ENCODE data around the gene GATA5.
"Not testable (repeated sequence)": the region's sequence is repeated elsewhere in the genome, so short reads cannot be mapped to it uniquely, and the experiment has no call there.

Gene GATA5

DNA sequence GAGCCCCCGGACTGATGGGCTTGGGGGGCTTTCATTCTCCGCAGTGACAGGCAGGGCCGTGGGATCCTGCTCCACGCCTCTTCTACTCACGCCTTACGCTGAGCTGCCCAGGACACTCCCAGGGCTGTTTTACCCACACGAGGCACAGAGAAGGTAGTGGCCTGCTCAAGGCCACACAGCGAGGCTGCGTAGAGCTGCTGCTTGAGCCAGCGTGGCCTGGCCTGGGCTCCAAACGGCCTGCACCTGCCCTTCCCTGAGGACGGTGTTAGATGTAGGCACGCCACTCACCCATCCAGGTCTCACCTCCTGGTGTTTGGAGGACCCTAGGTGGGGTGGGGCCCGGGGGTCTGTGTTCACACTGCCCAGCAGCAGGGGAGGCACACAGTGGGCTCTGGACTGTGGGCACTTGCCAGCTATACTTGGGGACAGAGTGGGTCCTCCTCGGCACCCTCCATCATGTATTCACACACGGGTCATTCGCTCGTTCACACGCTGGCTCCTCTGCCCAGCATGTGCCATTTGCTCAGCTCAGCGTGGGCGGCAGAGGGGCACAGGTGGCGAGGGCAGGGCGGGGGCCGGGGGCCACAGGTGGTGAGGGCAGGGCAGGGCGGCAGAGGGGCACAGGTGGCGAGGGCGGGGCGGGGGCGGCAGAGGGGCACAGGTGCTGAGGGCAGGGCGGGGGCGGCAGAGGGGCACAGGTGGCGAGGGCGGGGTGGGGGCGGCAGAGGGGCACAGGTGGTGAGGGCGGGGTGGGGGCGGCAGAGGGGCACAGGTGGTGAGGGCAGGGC, 30.0 kb downstream of the GATA5 start:
- DNase-seq (ENCODE audit: low read depth): no peak

DNA sequence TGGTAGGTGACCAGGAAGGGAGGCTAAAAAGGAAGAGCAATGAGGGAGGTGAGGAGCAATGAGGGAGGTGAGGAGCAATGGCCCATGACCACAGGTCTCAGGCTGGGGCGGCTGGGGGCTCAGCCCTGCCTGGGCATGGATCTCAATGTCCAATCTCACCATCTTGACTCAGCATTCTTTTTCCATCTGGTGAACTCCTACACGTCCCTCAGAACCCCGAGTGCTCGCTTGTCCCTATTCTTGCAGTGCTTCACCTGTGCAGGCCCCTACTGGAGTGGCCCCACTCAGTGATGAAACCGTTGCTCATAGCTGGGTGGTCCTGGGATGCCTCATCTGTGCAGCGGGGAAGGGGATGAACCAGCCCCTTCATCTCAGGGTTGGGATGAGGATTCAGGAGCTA, 31.5 kb downstream of the GATA5 start:
- no peak overlapping the region for H3K4me3 ChIP-seq (ENCODE audit: low read depth, low read length)
- no peak for DNase-seq (ENCODE audit: low read depth)

More for the DNA sequence above, 30.0 kb downstream of the GATA5 start:
- H3K4me3 ChIP-seq (ENCODE audit: low read depth, low read length): no peak overlapping the region

DNA sequence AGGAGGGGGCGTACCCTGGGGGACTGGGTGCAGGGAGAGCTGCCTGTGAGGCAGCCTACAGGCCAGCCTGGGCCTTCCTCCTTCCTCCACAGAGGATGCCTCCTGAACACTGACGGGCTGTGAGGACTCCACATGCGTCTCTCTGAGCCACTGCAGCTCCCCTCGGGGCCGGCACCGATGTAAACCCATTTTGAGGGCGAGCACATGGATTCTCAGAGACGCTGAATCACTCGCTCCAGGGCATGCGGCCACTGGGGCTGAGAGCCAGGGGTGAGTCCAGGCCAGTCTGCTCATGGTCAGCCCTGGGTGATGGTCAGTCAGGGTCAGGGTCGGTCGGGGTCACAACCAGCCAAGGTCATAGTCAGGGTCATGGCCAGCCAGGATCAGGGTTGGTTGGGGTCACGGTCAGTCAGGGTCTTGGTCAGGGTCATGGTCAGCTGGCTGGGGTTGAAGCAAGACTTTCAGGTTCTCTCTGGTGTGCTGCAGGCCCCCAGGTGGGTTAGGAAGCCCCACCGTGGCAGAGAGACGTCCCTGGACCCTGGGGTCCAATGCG, 33.7 kb downstream of the GATA5 start:
- H3K4me3 ChIP-seq (ENCODE audit: low read depth, low read length): no peak overlapping the region
- DNase-seq (ENCODE audit: low read depth): no peak

DNA sequence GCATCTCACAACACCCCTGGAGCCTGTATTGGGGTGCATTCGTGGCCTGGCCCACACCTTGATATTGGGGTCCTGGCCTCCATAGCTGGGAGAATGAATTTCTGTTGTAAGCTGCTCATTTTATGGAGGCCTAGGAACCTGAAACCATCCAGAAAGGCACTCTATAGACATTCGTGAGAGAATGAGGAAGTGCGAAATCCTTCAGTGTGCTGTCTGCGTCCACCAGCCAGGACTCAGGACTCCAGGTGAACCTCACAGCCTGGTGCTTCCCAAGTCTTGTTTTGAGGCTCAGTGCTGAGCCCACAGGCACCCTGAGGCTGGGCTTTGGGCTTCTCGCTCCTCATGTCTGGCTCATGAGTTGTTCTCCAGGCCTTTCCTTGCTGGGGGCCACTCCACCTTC, 36.6 kb downstream of the GATA5 start:
- no peak overlapping the region for H3K4me3 ChIP-seq (ENCODE audit: low read depth, low read length)
- DNase-seq (ENCODE audit: low read depth): no peak

DNA sequence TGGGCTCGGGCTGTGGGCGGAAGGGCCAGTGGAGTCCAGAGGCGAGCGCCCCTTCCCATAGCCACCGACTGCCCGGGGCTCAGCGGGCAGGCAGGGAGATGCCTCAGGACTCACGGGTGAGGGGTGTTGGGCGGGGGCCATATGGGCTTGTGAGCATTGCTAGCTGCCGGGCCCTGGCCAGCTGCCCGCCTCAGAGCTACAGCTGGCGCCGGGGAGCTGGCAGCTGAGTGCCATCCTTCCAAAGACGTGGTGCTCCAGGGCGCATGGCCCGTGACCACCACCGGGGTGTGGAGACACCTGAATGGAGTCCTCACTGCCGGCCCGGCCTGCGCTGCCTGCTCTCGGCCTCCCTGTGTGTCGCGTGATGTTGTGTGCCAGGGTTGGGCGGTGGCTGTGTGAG, 37.9 kb downstream of the GATA5 start:
- no peak for DNase-seq (ENCODE audit: low read depth)
- H3K4me3 ChIP-seq (ENCODE audit: low read depth, low read length): no peak overlapping the region

DNA sequence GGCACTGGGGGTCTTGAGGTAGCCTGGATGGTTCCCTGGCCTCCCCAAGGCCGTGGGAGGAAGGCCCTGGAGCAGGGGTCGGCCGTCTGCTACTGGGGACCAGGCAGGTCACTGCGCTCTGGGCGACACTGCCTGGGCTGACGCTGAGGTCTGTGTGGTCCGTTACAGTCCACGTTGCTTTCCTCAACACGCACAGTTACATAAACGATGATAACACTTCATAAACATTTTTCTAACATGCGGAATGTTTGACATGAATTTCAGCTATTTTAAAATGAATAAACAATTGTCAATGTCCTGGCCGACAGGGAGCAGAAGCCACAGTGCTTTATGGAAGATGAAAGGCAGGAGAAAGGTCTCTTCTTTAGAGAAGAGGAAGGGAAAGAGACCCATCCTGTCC, 38.3 kb downstream of the GATA5 start:
- DNase-seq (ENCODE audit: low read depth): no peak
- no peak overlapping the region for H3K4me3 ChIP-seq (ENCODE audit: low read depth, low read length)

DNA sequence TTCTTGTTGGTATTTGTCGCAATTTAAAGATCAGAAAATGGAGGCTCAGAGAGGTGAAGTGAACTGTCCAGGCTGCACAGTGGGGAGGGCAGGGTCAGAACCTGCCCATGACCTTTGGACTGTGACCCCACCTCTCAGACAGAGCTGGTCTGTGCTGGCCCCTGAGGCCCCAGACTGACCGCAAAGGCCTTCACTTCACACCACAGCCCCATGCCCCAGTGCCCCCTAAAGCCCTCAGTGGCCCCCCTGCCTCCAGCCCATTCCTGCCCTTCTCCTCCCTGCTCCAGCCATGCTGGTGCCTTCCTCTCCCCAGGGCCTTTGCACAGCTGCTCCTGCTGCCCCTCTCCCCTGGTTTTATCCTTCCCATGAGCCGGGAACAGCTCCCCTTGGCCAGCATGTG, 39.1 kb downstream of the GATA5 start:
- DNase-seq (ENCODE audit: low read depth): no peak
- no peak overlapping the region for H3K4me3 ChIP-seq (ENCODE audit: low read depth, low read length)

DNA sequence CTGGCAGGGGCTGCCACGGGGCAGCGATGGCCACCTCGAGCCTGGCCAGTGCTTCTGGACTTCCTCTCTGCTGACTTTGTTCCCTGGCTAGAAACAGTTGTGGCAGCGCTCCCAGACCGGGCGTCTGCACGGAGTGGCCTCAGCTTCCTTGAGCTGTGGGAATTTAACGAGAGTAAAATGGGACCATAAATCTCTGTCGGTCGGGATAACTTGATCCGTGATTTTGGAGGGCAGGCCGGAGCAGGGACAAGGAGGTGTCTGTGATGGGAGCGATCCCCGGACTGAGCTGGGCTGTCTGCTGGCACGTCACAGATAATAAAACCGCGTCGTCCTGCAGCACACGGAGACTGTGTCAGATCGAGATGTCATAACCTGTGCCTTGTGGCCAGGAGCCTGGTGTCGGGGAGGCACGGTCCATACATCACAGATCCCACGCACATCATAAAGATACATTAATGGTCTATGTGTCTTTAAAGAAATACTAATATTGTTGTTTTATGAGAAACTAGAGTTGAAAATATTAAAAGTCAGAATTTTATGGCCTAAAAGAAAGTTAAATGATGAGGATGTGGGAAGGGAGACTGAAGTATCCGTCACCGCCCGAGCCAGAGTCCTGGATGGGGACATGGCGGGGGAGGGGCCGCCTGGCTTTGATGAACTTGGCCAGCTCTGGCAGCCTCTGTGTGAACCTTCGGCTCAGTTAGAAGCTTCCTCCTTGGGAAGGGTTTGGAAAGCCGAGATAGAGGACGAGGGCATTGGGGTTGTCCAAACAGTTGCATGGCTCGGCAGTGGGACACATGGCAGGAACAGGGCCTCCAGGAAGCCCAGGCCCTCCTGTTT, 41.9 kb downstream of the GATA5 start:
- DNase-seq (ENCODE audit: low read depth): no peak
- H3K4me3 ChIP-seq (ENCODE audit: low read depth, low read length): no peak overlapping the region

DNA sequence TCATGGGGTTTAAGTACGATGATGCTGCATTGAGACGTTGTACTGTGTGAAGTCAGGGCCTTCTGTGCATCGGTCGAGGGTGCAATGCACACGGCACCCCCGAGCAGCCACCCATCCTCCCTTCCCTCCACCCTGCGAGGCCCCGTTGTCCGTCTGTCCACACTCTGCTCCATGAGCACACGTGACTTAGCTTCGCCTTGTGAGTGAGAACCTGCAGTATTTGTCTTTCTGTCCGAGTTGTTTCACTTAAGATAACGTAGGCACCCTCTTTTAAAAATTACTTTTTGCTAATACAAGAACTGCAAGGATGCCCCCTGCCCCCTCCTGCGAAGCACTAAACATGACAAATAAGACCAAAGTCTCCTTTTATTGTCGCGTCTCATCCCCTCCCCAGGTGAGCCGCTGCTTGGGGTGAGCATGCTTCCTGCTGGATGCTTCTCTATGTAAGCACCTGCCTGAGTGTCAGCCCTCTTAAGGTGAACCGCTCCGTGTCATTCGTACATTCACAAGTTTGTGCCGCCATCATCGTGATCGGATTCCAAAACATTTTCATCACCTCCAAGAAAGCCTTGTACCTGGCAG, 44.8 kb downstream of the GATA5 start:
- no peak overlapping the region for H3K4me3 ChIP-seq (ENCODE audit: low read depth, low read length)
- DNase-seq (ENCODE audit: low read depth): no peak

DNA sequence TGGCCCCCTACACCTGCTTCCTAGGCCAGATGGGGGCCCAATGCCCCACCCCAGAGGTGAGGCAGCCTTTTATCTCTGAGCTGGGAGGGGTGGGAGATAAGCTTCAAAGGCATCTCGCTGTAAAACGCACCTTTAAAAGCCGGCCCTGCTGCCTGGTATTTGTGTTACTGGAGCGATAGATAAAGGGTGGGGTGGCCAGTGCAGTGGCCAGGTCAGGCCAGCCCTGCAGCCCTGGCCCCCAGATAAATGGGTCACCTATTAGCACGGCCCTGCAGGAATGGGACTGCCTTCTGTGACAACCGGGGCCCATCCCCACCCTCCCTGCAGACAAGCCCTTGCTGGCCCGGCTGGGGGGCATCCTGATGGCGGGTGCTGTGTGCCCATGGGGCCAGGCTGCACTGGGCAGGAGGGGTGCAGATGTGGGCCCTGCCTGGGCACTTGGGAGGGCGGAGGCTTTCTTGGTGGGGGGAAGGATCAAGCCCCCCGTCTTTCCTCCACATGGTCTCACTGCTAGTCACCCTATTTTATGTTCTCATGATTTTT, 45.4 kb downstream of the GATA5 start:
- DNase-seq (ENCODE audit: low read depth): no peak
- H3K4me3 ChIP-seq (ENCODE audit: low read depth, low read length): no peak overlapping the region

DNA sequence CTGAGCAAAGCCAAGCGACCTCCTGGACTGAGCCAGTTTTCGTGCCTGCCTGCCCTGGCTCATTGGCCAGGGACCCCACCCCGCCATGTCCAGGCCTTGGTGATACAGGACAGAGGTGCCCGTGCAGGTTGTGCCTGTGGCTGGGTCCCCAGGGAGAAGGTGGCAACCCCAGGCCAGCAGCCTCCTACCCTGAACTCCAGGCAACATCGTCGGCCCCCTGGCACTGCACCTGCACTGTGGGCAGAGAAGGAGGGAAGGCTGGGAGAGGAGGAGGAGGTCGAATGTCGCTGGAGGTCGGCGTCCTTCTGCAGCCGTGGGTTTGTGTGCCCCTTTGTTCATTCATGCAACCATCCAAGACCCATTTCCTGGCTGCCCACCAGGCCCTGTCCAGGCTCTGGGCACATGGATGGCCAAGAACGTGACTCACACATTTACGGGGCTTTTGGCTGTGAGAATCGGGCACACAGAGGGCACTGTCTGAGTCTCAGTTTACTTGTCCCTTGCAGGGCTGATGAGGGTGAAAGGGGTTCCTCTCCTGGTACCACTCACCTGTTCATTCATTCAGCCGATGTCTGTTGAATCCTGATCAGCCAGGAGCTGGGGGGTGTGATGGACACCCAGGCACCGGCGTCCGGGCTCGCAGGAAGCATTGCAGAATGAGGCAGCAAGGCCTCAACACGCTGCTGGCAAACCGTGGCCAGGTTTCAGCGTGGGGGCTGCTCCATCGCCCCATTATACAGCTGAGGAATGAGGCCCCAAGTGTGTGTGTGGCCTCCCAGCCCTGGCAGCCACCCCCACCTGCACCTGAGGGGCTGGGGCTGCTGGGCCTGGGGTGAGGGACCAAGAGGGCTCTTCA, 46.1 kb downstream of the GATA5 start:
- no peak for DNase-seq (ENCODE audit: low read depth)
- H3K4me3 ChIP-seq (ENCODE audit: low read depth, low read length): no peak overlapping the region

DNA sequence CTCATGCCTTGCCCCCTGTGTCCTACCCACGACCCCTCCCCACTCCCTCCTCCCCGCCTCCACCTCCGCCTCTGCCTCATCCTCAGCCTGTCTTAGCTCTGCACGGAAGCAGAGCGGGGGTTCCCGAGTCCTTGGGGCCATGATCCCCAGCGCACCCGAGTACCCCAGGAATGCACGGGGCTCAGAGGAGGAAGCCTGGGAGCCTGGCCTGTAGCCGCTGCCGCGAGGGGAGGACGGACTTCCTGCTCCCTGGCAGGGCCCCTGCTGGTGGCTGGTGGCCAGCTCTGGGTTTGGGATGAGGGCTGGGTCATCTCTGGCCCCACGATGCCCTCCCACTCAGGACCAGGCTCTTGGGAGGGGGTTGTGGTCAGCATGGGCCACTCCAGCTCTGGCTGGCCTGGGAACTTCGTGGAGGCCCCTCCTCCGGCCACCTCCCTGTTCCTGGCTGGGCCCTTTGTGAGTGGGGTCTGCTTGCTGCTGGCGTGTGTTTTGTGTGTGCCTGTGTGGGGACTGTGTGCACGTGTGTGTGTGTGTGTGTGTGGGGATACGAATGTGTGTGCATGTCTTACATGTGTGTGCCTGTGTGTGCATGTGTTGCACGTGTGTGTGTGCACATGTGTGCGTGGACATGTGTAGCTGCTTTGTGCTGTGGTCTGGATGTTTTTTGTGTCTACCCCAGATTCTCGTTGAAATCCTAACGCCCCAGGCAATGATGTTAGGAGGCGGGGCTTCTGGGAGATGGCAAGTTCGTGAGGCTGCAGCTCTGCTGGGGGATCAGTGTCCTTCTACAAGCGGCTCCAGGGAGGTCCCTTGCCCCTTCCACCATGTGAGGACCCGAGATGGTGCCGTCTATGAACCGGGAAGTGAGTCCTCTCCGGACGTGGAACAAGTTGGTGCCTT, 47.1 kb downstream of the GATA5 start:
- no peak overlapping the region for H3K4me3 ChIP-seq (ENCODE audit: low read depth, low read length)
- no peak for DNase-seq (ENCODE audit: low read depth)

DNA sequence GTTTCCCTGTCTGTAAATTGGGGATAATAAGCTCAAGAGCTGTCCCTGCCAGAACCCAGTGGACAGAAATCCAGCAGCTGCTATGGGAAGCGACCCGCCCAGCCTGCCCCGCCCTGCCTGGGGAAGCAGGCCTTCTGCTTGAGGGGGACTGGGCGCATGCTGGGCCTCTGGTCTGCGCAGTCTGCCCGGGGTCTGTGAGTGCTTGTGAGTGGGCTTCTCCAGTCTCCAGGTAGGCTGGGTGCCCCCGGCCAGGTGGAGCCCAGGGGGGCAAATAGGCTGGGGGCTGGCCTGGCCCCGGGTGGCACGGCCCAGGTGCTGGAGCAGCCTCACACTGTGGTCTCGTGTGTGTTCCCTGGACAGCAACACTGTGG, 47.8 kb downstream of the GATA5 start:
- no peak overlapping the region for H3K4me3 ChIP-seq (ENCODE audit: low read depth, low read length)
- no peak for DNase-seq (ENCODE audit: low read depth)

DNA sequence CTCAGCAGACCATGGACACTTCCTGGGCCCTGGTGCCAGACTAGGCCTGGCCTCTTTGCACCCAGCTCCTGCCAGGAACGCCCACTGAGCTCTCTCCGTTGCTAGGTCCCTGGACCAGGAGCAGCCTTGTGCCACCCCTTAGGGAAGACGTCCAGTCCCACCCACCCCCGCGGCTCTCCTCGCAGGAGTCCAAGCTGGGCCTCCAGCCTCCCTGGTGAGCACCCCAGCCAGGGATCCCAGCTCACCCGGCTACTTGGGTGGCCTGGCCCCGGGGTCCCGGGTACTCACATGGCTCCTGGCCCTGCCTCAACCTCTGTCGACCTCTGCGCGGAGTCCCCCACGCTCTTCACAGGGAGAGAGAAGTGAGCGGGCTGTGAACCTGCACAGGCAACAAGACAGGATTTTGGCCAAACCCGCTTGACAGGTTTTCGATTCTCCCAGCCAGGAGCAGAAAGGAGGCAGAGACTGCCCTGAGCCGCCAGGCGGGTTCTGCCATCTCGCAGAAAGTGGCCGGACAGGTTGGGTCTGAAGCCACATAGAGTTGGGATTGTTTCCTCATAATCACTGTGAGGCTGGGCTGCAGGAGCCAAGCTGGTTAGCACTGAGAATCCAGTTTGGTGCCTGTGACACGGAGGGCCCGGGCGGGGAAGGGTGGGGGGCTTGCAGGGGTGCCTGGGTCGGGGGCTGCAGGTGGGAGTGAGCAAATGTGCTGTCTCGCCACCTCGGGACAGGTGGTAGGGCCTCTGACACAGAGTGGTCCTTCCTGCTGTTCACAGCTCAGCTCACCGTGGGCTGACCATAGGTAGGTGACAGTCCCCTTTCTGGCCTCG, 48.4 kb downstream of the GATA5 start, which contains the start of gene RBBP8NL:
TSS of gene RBBP8NL (minus strand) at position 368 of the 830 bp plus-strand sequence. CDS start 7,892 bp downstream, outside the sequence.
- no peak within 1 kb of the TSS for H3K4me3 ChIP-seq (ENCODE audit: low read depth, low read length)

DNA sequence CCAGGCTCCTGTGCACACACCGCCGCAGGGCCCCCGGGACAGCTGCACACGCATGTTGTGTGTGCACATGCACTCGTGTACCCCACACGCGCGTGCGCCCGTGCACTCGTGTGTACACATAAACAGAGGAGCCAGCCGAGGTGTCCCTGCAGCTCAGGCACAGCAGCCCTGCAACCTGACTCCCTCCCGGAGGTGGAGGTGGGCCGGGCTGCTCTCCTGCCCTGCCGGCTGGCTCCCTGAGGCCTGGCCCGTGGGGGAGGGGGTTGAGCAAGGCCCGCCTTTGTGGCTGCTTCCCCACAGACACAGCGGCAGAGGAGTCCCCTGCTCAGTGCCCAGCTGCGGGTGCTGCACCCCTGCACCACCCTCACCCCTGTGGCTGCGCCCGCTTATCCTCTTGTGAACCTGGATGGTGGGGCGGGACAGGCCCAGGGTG, 49.1 kb downstream of the GATA5 start:
- DNase-seq (ENCODE audit: low read depth): no peak
- no peak overlapping the region for H3K4me3 ChIP-seq (ENCODE audit: low read depth, low read length)

More for the DNA sequence above, 48.4 kb downstream of the GATA5 start, which contains the start of gene RBBP8NL:
- no peak for DNase-seq (ENCODE audit: low read depth)

DNA sequence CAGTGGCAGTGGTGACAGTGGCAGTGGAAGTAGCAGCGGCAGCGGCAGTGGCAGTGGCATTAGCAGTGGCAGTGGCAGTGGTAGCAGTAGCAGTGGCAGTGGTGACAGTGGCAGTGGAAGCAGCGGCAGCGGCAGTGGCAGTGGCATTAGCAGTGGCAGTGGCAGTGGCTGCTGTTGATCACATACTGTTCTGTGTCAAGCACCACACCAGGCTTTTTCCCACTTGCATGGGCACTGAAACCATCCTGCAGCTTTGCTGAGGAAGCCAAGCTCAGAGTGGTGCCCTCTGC, 49.8 kb downstream of the GATA5 start:
- H3K4me3 ChIP-seq (ENCODE audit: low read depth, low read length): not testable (repeated sequence)

More for the DNA sequence above, 49.8 kb downstream of the GATA5 start:
- not testable (repeated sequence) for DNase-seq (ENCODE audit: low read depth)

Measured in skeletal muscle cell (primary cell).